Fibroblast of skin of left biceps (primary cell): ENCODE data around the gene CCPG1.
"Not testable (repeated sequence)": the region's sequence is repeated elsewhere in the genome, so short reads cannot be mapped to it uniquely, and the experiment has no call there.

Experiments
- DNase-seq, 2 experiments: peaks; one replicate each; pipeline ENCODE4 v3.0.0-alpha.2; 2013; ENCODE audit warnings: low read depth in 2 of 2

CCPG1 gene

GRCh38 chr15:55408012-55408928 lies at the start of gene CCPG1, which contains the start of gene PIERCE2:
TSS of gene CCPG1 (minus strand) at chr15:55408359. CDS start at chr15:55389424, 18,935 bp downstream.
TSS of gene PIERCE2 (plus strand) at chr15:55408495. CDS start at chr15:55408769, 274 bp downstream.
- peak; percentile 82 for DNase-seq

- DNase-seq = no peak
These were observed 49.4 kb upstream of the CCPG1 start for GRCh38 chr15:55457401-55458022.

- not testable (repeated sequence) for DNase-seq
These were observed 38.9 kb upstream of the CCPG1 start for GRCh38 chr15:55447030-55447394.

- not testable (repeated sequence) for DNase-seq
These were observed 38.3 kb upstream of the CCPG1 start for GRCh38 chr15:55446379-55447029.

- DNase-seq = not testable (repeated sequence)
These were observed 37.8 kb upstream of the CCPG1 start for GRCh38 chr15:55445936-55446335.

GRCh38 chr15:55443141-55443540 lies 35.0 kb upstream of the CCPG1 start:
- not testable (repeated sequence) for DNase-seq

GRCh38 chr15:55434989-55435825 lies 27.0 kb upstream of the CCPG1 start:
- peak; percentile 9 to 12 for DNase-seq

GRCh38 chr15:55422089-55422488 lies 13.9 kb upstream of the CCPG1 start:
- no peak for DNase-seq

- DNase-seq = no peak
These were observed 12.2 kb upstream of the CCPG1 start for GRCh38 chr15:55420171-55420866.

- DNase-seq = not testable (repeated sequence)
These were observed 9.5 kb upstream of the CCPG1 start for GRCh38 chr15:55417678-55418077.

GRCh38 chr15:55408976-55409375 lies 817 bp upstream of the CCPG1 start:
- DNase-seq = not testable (repeated sequence)

GRCh38 chr15:55407498-55408011 lies 604 bp downstream of the CCPG1 start:
- no peak for DNase-seq

- peak; percentile 17 to 19 for DNase-seq
These were observed 4.6 kb downstream of the CCPG1 start for GRCh38 chr15:55403531-55403930.

GRCh38 chr15:55402707-55403106 lies 5.5 kb downstream of the CCPG1 start:
- DNase-seq = no peak

- DNase-seq = no peak
These were observed 6.3 kb downstream of the CCPG1 start for GRCh38 chr15:55401786-55402246.

GRCh38 chr15:55400050-55400449 lies 8.1 kb downstream of the CCPG1 start:
- DNase-seq = not testable (repeated sequence)

- DNase-seq = no peak
These were observed 9.9 kb downstream of the CCPG1 start for GRCh38 chr15:55398243-55398642.

- DNase-seq = no peak
These were observed 13.5 kb downstream of the CCPG1 start for GRCh38 chr15:55394694-55395093.

GRCh38 chr15:55389264-55389607 lies 18.9 kb downstream of the CCPG1 start:
- no peak for DNase-seq

- DNase-seq = no peak
These were observed 21.1 kb downstream of the CCPG1 start for GRCh38 chr15:55387027-55387426.

GRCh38 chr15:55383687-55384086 lies 24.5 kb downstream of the CCPG1 start:
- no peak for DNase-seq
